ENCODE measurements around the gene DNTT.

GRCh38 chr10:96292971-96293920 is 11.0 kb upstream of the DNTT start:
- TF ChIP-seq POLR2A (IDR thresholded peaks at IDR 0.05; ENCODE audit: low read length): no peak
- no peak for TF ChIP-seq GATA1 (IDR thresholded peaks at IDR 0.05; ENCODE audit: low read depth, low read length)
